ENCODE data around the gene RBM39. TPM values are rescaled to one million over a fixed set of nuclear protein-coding genes. Genes with fewer than 3 reads are reported as not detected.

Gene RBM39
- total and polyA plus RNA-seq, 2 of the 13 experiments (the other 11 are each of a cell fraction or from before 2014, with no cell fraction given), result 788 to 920 TPM

DNA sequence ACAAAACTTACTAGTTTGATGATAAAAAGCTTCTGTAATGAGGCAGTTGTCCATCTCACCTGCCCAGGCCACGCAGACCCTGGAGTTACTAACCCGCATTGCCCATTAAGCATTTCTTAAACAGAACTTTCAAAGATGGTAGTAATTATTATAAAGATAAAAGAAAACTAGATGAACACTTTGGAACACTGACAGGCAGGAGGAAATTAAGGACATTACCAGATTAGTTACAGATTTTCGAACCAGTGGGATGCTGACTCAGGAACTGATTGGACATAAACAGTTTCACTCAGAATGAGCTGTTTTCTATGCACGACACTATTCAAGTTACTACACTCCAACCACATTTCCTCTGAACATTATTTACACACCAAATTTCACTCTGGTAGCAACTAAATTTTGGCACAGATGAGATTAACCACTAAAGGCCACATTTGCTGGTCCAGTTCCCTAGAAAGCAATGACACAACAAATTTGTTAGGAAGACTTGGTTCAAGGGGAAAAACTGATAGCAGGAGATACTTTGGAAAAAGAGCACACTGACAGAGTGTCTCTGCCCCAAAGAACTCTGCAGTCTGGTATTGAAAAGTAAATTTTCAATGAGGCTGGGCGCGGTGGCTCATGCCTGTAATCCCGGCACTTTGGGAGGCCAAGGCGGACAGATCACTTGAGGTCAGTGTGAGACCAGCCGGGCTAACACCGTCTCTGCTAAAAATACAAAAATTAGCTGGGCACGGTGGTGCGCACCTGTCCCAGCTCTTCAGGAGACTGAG lies 39.8 kb downstream of the RBM39 start (continued):
- TF ChIP-seq, protein P1, sequence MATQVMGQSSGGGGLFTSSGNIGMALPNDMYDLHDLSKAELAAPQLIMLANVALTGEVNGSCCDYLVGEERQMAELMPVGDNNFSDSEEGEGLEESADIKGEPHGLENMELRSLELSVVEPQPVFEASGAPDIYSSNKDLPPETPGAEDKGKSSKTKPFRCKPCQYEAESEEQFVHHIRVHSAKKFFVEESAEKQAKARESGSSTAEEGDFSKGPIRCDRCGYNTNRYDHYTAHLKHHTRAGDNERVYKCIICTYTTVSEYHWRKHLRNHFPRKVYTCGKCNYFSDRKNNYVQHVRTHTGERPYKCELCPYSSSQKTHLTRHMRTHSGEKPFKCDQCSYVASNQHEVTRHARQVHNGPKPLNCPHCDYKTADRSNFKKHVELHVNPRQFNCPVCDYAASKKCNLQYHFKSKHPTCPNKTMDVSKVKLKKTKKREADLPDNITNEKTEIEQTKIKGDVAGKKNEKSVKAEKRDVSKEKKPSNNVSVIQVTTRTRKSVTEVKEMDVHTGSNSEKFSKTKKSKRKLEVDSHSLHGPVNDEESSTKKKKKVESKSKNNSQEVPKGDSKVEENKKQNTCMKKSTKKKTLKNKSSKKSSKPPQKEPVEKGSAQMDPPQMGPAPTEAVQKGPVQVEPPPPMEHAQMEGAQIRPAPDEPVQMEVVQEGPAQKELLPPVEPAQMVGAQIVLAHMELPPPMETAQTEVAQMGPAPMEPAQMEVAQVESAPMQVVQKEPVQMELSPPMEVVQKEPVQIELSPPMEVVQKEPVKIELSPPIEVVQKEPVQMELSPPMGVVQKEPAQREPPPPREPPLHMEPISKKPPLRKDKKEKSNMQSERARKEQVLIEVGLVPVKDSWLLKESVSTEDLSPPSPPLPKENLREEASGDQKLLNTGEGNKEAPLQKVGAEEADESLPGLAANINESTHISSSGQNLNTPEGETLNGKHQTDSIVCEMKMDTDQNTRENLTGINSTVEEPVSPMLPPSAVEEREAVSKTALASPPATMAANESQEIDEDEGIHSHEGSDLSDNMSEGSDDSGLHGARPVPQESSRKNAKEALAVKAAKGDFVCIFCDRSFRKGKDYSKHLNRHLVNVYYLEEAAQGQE (IDR thresholded peaks at IDR 0.05; ENCODE audit: borderline replicate concordance in 1 of 2, low read depth in 1 of 2, low read length in 2 of 2), result no peak
- TF ChIP-seq, protein P2, sequence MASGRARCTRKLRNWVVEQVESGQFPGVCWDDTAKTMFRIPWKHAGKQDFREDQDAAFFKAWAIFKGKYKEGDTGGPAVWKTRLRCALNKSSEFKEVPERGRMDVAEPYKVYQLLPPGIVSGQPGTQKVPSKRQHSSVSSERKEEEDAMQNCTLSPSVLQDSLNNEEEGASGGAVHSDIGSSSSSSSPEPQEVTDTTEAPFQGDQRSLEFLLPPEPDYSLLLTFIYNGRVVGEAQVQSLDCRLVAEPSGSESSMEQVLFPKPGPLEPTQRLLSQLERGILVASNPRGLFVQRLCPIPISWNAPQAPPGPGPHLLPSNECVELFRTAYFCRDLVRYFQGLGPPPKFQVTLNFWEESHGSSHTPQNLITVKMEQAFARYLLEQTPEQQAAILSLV (CRISPR knock-in tag; IDR thresholded peaks at IDR 0.05; ENCODE audit: borderline replicate concordance), result no peak
- TF ChIP-seq ZNF430 (CRISPR knock-in tag; IDR thresholded peaks at IDR 0.05), result 0 out of 2 replicates have a peak, but pooled peaks have one; percentile 22
- TF ChIP-seq, protein P3, sequence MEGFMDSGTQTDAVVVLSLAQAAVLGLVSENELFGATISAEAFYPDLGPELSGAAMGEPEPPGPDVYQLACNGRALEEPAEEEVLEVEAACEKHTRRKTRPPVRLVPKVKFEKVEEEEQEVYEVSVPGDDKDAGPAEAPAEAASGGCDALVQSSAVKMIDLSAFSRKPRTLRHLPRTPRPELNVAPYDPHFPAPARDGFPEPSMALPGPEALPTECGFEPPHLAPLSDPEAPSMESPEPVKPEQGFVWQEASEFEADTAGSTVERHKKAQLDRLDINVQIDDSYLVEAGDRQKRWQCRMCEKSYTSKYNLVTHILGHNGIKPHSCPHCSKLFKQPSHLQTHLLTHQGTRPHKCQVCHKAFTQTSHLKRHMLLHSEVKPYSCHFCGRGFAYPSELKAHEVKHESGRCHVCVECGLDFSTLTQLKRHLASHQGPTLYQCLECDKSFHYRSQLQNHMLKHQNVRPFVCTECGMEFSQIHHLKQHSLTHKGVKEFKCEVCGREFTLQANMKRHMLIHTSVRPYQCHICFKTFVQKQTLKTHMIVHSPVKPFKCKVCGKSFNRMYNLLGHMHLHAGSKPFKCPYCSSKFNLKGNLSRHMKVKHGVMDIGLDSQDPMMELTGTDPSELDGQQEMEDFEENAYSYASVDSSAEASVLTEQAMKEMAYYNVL (CRISPR knock-in tag; IDR thresholded peaks at IDR 0.05; ENCODE audit: borderline replicate concordance), result no peak
- no peak; the same call in 1 of the 2 replicates for TF ChIP-seq PHF20 (CRISPR knock-in tag; IDR thresholded peaks at IDR 0.05)
- TF ChIP-seq BCLAF1 (IDR thresholded peaks at IDR 0.05), result no peak
- TF ChIP-seq TGIF2 (CRISPR knock-in tag; IDR thresholded peaks at IDR 0.05), result no peak
- peak; percentile 85; the same call in 1 of the 2 replicates for TF ChIP-seq ZSCAN12 (CRISPR knock-in tag; IDR thresholded peaks at IDR 0.05)
- no peak for TF ChIP-seq ZNF790 (CRISPR knock-in tag; IDR thresholded peaks at IDR 0.05; ENCODE audit: borderline replicate concordance)
- no peak for TF ChIP-seq ZNF121 (CRISPR knock-in tag; IDR thresholded peaks at IDR 0.05)
- TF ChIP-seq HOXD1 (CRISPR knock-in tag; IDR thresholded peaks at IDR 0.05), result no peak
- TF ChIP-seq FOSL2 (CRISPR knock-in tag; IDR thresholded peaks at IDR 0.05), result peak; percentile 20; the same call in 1 of the 2 replicates
- TF ChIP-seq, protein P4, sequence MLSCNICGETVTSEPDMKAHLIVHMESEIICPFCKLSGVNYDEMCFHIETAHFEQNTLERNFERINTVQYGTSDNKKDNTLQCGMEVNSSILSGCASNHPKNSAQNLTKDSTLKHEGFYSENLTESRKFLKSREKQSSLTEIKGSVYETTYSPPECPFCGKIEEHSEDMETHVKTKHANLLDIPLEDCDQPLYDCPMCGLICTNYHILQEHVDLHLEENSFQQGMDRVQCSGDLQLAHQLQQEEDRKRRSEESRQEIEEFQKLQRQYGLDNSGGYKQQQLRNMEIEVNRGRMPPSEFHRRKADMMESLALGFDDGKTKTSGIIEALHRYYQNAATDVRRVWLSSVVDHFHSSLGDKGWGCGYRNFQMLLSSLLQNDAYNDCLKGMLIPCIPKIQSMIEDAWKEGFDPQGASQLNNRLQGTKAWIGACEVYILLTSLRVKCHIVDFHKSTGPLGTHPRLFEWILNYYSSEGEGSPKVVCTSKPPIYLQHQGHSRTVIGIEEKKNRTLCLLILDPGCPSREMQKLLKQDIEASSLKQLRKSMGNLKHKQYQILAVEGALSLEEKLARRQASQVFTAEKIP (CRISPR knock-in tag; IDR thresholded peaks at IDR 0.05; ENCODE audit: borderline replicate concordance), result no peak
- peak; percentile 31; the same call in 1 of the 2 replicates for TF ChIP-seq ZSCAN20 (CRISPR knock-in tag; IDR thresholded peaks at IDR 0.05; ENCODE audit: borderline replicate concordance)
